ACHN (cell line): ENCODE data around the gene SLC6A19.

Experiments used
- DNase-seq: peaks from one replicate; pipeline ENCODE4 v3.0.0-alpha.2; 2015
- in situ Hi-C: cut with HindIII; loops from 2 replicates; pipeline ENCODE4 v1.10.0; 2017; ENCODE audit warnings: low sequenced_read_pairs, low pct_ligation_motif_present, low pct_unique_long_range_greater_than_20kb

Gene SLC6A19

DNA sequence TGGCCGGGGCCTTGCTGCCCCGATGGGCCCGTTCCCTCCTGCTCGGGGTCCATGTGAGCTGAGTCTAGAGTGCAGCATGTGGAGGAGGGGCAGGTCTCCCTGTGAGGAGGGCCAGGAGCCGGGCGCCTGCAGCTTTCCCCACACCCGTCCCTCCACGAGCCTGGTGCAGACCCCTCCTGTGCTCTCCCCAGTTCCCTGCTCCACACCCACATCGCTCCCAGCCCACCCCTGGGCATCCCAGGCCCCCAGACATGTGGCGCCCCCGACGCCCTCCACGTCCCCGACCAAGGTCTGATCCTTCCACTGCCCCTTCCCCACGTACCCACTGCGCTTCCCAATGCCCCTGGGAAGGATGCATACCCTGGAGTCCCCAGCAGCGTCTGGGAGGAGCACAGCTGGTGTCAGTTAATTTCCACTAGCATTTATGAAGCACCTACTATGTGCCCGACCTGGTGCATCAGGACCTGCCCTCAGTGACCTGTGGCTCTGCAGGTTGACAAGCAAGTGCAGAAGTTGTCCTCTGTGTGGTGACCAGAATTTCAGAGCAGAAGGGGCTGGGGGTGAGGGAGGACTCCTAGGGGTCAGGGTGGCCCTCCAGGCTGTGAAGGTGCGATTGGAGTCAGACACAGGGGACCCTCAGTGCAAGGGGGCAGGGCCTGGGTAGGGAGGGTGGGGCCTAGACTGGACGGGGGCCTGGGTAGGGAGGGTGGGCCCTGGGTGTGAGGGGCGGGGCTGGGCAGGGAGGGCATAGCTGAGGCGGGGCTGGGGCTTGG, 13.0 kb downstream of the SLC6A19 start:
- DNase-seq = no peak
- in situ Hi-C loops = loop anchor here (25.0 kb wide), 1 partner anchor 248 kb away; no protein-coding TSS in a partner anchor

GRCh38 chr5:1214936-1215220, 13.5 kb downstream of the SLC6A19 start:
- in situ Hi-C loops = loop anchor here (25.0 kb wide), 1 partner anchor 247 kb away; no protein-coding TSS in a partner anchor
- DNase-seq = no peak

DNA sequence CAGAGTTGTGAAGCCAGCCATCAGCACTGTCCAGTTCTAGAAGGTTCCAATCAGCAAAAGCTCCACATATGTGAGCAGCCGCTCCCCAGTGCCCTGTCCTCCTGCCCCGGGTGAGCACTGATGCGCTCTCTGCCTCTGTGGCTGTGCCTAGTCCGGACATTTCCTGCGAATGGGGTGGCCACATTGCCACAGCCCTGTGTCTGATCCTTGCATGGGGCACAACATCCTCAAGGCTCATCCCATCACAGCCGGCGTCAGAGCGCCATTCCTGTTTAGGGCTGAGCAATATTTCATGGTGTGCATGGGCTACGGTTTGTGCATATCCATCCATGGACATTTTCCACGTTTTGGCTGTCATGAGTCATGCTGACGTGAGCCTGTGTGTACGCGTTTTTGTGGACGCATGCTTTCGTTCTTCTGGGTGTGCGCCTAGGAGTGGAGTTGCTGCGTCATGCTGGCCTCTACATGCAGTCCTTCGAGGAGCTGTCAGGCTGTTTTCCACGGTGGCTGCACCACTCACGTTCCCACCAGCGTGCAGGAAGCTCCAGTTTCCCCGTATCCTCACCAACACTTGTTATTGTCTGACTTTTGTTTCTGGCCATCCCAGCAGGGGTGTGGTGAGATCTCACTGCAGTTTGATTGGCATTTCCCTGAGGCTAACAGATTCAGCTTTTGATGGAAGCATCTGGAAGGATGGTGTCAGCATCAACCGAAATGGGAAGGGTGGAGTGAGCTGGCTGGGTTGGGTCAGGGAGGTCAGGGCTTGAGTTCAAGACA, 14.1 kb downstream of the SLC6A19 start:
- no peak for DNase-seq
- in situ Hi-C loops = loop anchor here (25.0 kb wide), 1 partner anchor 247 kb away; no protein-coding TSS in a partner anchor

DNA sequence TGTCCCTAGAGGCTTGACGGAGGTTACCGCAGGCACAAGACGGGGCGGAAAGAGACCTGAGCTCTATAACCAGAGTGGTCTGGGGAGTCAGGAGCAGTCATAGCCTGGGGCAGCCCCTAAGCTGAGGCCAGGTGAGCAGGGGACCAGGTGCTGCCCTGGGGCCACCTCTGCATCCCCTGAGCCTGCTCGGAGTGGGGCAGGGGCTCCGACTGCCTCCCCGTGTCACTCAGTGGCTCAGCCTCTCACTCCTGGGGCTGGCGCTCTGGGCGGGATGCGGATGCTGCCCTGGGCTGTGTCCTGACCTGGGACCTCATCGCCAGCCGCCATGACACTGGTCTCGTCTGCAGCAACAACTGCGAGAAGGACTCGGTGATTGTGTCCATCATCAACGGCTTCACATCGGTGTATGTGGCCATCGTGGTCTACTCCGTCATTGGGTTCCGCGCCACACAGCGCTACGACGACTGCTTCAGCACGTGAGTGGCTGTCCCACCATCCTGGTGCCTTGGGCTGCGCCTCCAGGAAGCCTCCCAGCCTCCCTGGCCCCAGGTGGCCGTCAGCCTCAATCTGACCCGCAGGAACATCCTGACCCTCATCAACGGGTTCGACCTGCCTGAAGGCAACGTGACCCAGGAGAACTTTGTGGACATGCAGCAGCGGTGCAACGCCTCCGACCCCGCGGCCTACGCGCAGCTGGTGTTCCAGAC, 15.0 kb downstream of the SLC6A19 start:
- in situ Hi-C loops = loop anchor here (25.0 kb wide), 1 partner anchor 246 kb away; no protein-coding TSS in a partner anchor
- no peak for DNase-seq

- in situ Hi-C loops = loop anchor here (25.0 kb wide), 1 partner anchor 245 kb away; no protein-coding TSS in a partner anchor
These were observed 15.5 kb downstream of the SLC6A19 start for GRCh38 chr5:1216918-1217295.

DNA sequence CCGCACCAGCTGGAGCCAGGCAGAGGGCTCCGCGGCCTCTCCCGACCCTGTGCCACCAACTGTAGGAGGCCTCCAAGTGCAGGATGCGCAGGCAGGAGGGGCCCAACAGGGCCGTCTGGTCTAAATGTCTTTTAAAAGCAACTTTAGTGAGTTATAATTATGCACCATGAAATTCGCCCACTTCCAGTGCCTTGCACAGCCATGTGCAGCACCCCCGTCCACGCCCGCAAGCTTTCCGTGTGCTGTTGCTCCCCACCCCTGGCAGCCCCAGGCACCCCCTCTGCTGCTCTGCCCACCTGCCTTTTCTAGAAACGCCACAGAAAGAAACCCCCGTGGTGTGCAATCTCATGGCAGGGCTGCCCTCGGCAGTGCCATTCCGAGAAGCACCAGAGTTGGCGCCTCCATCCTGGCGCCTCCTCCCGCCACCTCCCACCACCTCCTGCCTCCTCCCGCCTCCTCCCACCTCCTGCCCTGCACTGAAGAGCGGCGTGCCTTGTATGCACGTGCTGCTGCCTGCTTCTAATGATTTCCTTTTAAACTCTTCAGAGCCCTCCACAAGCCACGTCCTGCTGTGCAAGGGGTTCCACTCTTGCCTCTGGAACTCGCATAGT, 16.3 kb downstream of the SLC6A19 start:
- no peak for DNase-seq
- in situ Hi-C loops = loop anchor here (25.0 kb wide), 1 partner anchor 245 kb away; no protein-coding TSS in a partner anchor

More at GRCh38 chr5:1216918-1217295, 15.5 kb downstream of the SLC6A19 start:
- no peak for DNase-seq

DNA sequence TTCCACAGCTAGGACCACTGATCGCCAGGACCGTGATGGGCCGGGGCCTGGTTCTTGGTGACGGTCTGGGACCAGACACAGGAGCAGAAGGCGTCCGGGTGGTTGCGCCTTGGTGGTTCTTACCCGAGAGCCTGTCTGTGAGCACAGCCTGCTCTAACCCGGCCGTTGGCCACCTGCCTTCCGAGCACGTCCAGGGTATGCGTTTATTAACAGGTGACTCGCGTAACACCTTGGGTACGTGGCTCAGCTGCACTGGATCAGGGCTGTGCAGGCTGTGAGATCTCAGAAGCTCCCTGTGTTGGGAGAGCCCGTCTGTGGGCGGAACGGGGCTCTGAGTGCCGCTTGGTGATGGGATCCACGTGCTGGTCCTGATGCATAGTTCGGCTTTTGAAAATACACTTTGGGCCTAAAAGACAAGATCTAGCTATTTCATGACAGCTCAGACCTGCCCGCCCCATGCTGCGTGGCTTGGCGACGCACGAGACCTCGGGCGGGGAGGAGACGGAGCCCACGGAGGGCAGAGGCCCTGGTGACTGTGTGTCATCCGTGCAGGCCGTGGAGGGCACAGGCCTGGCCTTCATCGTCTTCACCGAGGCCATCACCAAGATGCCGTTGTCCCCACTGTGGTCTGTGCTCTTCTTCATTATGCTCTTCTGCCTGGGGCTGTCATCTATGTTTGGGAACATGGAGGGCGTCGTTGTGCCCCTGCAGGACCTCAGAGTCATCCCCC, 17.1 kb downstream of the SLC6A19 start:
- no peak for DNase-seq
- in situ Hi-C loops = loop anchor here (25.0 kb wide), 1 partner anchor 244 kb away; no protein-coding TSS in a partner anchor

- in situ Hi-C loops = loop anchor here (25.0 kb wide), 1 partner anchor 243 kb away; no protein-coding TSS in a partner anchor
- no peak for DNase-seq
These were observed 17.8 kb downstream of the SLC6A19 start for GRCh38 chr5:1219098-1219767.

DNA sequence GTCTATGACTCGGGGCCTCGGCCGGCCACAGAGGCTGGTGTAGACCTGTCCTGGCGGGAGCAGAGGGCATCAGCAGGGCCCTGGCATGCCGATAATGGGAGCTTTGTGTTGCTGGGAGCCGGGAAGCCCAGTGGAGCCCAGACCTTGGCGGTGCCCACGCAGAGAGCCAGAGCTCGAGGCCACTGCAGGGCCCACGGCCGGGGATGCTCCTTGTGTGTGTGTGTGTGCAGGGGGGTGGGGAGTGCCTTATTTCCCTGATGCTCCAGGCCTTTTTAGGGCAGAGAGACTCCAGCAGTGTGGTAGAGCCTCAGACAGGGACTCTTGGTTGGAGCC, 18.3 kb downstream of the SLC6A19 start:
- in situ Hi-C loops = loop anchor here (25.0 kb wide), 1 partner anchor 243 kb away; no protein-coding TSS in a partner anchor
- DNase-seq = no peak

- in situ Hi-C loops = loop anchor here (25.0 kb wide), 1 partner anchor 242 kb away; no protein-coding TSS in a partner anchor
- DNase-seq = no peak
These were observed 19.0 kb downstream of the SLC6A19 start for GRCh38 chr5:1220351-1220750.

DNA sequence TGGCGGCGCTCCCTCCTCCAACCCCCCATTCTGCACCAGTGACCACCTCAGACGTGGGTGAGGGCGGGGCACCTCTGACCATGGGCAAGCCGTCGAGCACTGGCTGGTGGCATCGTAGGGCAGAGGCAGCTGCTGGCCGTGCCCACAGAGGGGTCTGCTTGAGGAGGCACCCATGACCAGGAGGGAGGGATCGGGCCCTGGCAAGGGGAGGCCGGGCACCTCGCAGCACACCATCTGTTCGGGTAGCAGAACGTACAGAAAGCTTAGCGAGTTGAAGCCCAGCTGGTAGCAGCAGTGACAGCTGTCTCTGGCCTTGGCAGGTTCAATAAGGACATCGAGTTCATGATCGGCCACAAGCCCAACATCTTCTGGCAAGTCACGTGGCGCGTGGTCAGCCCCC, 19.4 kb downstream of the SLC6A19 start:
- in situ Hi-C loops = loop anchor here (25.0 kb wide), 1 partner anchor 241 kb away; no protein-coding TSS in a partner anchor
- DNase-seq = no peak

- DNase-seq = no peak
- in situ Hi-C loops = loop anchor here (25.0 kb wide), 1 partner anchor 241 kb away; no protein-coding TSS in a partner anchor
These were observed 20.3 kb downstream of the SLC6A19 start for GRCh38 chr5:1221721-1222120.

DNA sequence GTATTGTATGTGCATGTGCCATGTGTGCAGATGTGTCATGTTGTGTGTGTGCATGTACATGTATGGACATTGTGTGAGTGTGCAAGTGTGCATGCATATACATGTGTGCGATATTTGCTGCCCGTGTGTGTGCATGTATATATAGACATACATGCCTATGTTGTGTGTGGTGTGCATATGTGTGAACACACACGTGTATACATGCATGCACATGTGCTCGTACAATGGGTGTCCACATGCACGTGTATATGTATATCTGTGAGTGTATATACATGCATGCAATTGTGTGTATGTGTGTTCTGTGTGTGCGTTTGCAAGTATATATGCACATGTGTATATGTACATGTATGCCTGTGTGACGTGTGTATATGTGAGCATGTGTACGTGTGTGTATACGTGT, 20.8 kb downstream of the SLC6A19 start:
- no peak for DNase-seq
- in situ Hi-C loops = loop anchor here (25.0 kb wide), 1 partner anchor 240 kb away; no protein-coding TSS in a partner anchor

- in situ Hi-C loops = loop anchor here (25.0 kb wide), 1 partner anchor 240 kb away; no protein-coding TSS in a partner anchor
- DNase-seq = peak; percentile 18
These were observed 21.4 kb downstream of the SLC6A19 start for GRCh38 chr5:1222621-1223277.

GRCh38 chr5:1223278-1223670, 21.9 kb downstream of the SLC6A19 start:
- in situ Hi-C loops = loop anchor here (25.0 kb wide), 1 partner anchor 239 kb away; no protein-coding TSS in a partner anchor
- no peak for DNase-seq

DNA sequence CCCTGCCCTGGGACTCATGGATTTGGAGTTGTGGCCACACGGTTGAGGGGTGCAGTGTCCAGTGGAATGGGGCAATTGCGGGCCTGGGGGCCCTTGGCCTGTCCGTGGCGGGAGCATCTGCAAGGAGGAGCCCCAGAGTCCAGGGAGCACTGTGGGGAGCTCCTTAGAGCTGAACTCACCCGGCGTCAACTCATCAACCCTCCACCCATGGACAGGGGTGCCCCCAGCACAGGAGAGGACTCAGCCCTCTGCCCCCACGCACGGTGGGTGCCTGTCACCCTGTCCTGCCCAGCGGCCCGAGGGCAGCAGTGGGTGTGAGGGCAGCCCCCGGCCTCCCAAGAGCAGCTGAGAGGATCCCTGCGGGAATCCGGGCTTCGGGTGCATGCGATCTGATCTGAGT, 23.2 kb downstream of the SLC6A19 start:
- in situ Hi-C loops = loop anchor here (25.0 kb wide), 1 partner anchor 238 kb away; no protein-coding TSS in a partner anchor
- DNase-seq = no peak

- in situ Hi-C loops = no loop called here
- peak; percentile 4 for DNase-seq
These were observed 23.7 kb downstream of the SLC6A19 start, which contains the start of gene SLC6A18 for GRCh38 chr5:1225081-1225480. SLC6A18 (plus strand) TSS chr5:1225381; CDS start chr5:1225478, 97 bp downstream.
